HEK293 (cell line): ENCODE data around the gene DHRS2.

Experiments used
- CTCF ChIP-seq: fragments of 450-650 bp; formaldehyde crosslinking; IDR thresholded peaks from 2 replicates; pipeline ENCODE4 v1.5.1; 2016; ENCODE audit warnings: missing biosample characterization, missing genetic modification characterization
- ZBTB7A ChIP-seq: fragments of 450-650 bp; formaldehyde crosslinking; IDR thresholded peaks from 2 replicates; pipeline ENCODE4 v1.5.1; 2016; ENCODE audit warnings: low read depth, missing biosample characterization, missing genetic modification characterization
- ZNF148 ChIP-seq: fragments of 450-650 bp; formaldehyde crosslinking; IDR thresholded peaks from 2 replicates; pipeline ENCODE4 v1.5.0; 2017; ENCODE audit warnings: missing biosample characterization, missing genetic modification characterization, borderline replicate concordance
- ZNF202 ChIP-seq: fragments of 450-650 bp; formaldehyde crosslinking; IDR thresholded peaks from 2 replicates; pipeline ENCODE4 v1.5.1; 2016; ENCODE audit warnings: missing biosample characterization, missing genetic modification characterization, borderline replicate concordance
- ZNF274 ChIP-seq, 2 experiments: fragments of 200-500 bp in 1 of 2; fragments of 450-650 bp in 1 of 2; sonication (Bioruptor generic) in 1 of 2; formaldehyde crosslinking in 1 of 2; IDR thresholded peaks; 2 replicates each; pipeline versions ENCODE4 v1.5.1 to v1.6.1; 2014 to 2016; ENCODE audit warnings: borderline replicate concordance in 1 of 2, inconsistent platforms in 1 of 2, low read length in 1 of 2, missing biosample characterization in 1 of 2, missing genetic modification characterization in 1 of 2
- ZNF623 ChIP-seq: fragments of 450-650 bp; formaldehyde crosslinking; IDR thresholded peaks from 2 replicates; pipeline ENCODE4 v1.5.1; 2016; ENCODE audit warnings: missing biosample characterization, missing genetic modification characterization
- ZNF830 ChIP-seq: fragments of 450-650 bp; IDR thresholded peaks from 2 replicates; pipeline ENCODE4 v1.5.0; 2018; ENCODE audit warnings: missing biosample characterization, missing genetic modification characterization, low read depth, mild to moderate bottlenecking, moderate library complexity
- TF ChIP-seq, protein P1 (sequence below): fragments of 450-650 bp; formaldehyde crosslinking; IDR thresholded peaks from 2 replicates; pipeline ENCODE4 v1.5.1; 2016; ENCODE audit warnings: missing biosample characterization, missing genetic modification characterization

DNA sequence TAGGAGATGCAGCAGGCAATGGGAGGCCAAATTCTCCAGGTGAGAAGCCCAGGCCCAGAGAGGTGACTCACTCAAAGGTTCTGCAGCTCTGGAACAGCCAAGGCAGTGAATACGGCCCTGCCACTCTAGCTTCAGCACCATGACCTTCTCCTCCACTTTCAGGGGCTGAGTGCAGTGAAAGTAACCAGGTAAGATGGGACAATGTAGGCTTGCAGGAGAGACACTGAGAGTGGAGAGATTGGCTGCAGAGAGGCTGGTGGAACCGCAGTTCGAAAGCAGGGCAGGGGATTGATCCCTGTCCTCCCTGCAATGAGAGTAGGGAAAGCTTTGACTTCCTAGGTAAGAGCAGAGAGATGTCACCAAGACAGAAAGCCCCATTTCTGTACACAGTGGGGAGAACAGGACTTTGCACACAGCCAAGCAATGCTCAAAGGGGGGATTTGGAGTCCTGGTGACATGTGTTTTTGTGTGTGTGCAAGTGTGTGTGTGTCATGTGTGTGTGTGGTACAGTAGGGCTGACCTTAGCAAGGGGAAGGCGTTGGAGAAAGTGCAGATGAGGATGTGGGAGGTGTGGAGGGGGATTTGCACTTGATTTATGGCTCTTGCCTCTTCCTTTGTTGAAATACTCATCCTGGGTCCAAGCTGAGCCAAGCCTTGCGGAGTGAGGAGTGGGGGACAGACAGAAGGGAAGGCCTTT is 12.7 kb downstream of the DHRS2 start:
- TF ChIP-seq ZNF202 (tag by site-specific recombination): no peak
- no peak for TF ChIP-seq CTCF
- no peak for TF ChIP-seq ZNF830 (tag by site-specific recombination)
- no peak for TF ChIP-seq ZNF623 (tag by site-specific recombination)
- no peak for TF ChIP-seq ZNF274 (IDR thresholded peaks at IDR 0.05; ENCODE audit: low read length)
- no peak for TF ChIP-seq ZNF274 (tag by site-specific recombination; IDR thresholded peaks at IDR 0.05; ENCODE audit: borderline replicate concordance)
- TF ChIP-seq ZNF148 (tag by site-specific recombination): no peak
- TF ChIP-seq, protein P1, sequence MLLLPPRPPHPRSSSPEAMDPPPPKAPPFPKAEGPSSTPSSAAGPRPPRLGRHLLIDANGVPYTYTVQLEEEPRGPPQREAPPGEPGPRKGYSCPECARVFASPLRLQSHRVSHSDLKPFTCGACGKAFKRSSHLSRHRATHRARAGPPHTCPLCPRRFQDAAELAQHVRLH (tag by site-specific recombination): no peak
- TF ChIP-seq ZBTB7A (tag by site-specific recombination): no peak
